H1 (cell line): ENCODE results near the gene TBRG4. TPM values are rescaled to one million over a fixed set of nuclear protein-coding genes. Genes with fewer than 3 reads are reported as not detected.

ENCODE experiments used
- CEBPB ChIP-seq: IDR thresholded peaks from 2 replicates; pipeline ENCODE4 v1.6.1; 2012; ENCODE audit warnings: low read depth, low read length
- CTBP2 ChIP-seq: IDR thresholded peaks from 2 replicates; pipeline ENCODE4 v1.7.0; 2011; ENCODE audit warnings: borderline replicate concordance, mild to moderate bottlenecking, moderate library complexity, mixed read lengths, low read length; ENCODE audit not compliant: insufficient read depth, insufficient read length
- HDAC2 ChIP-seq, 2 experiments: fragments of 300-600 bp in 1 of 2; sonication (generic) in 1 of 2; IDR thresholded peaks; 2 replicates each; pipeline ENCODE4 v1.6.1; 2011 to 2012; ENCODE audit warnings: low read depth in 2 of 2, low read length in 2 of 2, mild to moderate bottlenecking in 2 of 2, moderate library complexity in 2 of 2, borderline replicate concordance in 1 of 2, inconsistent platforms in 1 of 2
- polyA plus RNA-seq, 7 experiments: library from polyadenylated mRNA; depleted of rRNA in 3 of 7; stranded (reverse) in 5 of 7; unstranded in 2 of 7; fragments of >200 nt in 5 of 7; fragments of 200-250 nt in 2 of 7; gene quantifications; 1 replicate in 5 of 7; 2 replicates in 1 of 7; 4 replicates in 1 of 7; pipeline versions ENCODE4 v1.2.1 to v1.2.3, GENCODE V29; 2011 to 2013; ENCODE audit warnings: missing spikeins in 2 of 7, mixed read lengths in 2 of 7
- total RNA-seq: library from RNA; stranded (reverse); fragmentation: NEBNext Ultra II Directional; extraction: Animal tissue kit (Norgen Biotek cat#: 25700); gene quantifications from 2 replicates; pipeline ENCODE4 v1.2.1, GENCODE V29; 2021
- TF ChIP-seq, protein P1 (sequence below): fragments of 300-600 bp; sonication (generic); IDR thresholded peaks from 2 replicates; pipeline ENCODE4 v1.7.1; 2012; ENCODE audit warnings: low read length, moderate library complexity, mild to moderate bottlenecking, inconsistent platforms; ENCODE audit not compliant: insufficient replicate concordance
- TF ChIP-seq, protein P2 (sequence below): IDR thresholded peaks from 2 replicates; pipeline ENCODE4 v1.6.1; 2012; ENCODE audit warnings: inconsistent platforms

The TBRG4 gene
- total and polyA plus RNA-seq, 2 of the 8 experiments (the other 6 are each of a cell fraction or from before 2014, with no cell fraction given) = 110 to 137 TPM

DNA sequence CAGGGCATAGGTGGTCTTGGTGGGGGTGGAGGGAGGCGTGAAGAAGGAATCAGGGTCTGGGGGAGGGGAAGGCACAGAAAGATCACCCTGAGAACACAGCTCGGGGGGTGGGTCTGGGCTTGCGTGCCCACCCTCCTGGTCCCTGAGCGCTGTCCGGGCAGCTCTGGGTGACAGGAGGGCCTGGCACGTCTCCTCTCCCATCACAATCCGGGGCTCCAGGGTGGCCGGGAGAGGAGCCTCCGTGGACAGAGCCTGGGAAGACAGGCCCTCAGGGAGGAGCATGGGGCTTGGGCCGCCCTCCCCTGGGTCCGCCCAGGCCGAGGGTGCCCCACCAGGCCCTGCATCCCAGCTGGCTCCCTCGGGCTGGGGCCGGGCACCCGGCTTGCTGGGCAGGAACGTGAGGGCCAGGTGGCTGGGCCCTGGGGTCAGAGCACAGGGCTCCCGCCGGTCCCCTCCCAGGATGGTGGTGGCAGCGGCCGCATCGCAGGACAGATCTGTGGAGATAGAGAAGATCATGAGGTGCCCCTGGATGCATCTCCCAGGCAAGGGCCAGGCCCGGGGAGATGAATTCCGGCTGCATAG lies 25.8 kb downstream of the TBRG4 start (continued):
- TF ChIP-seq, protein P1, sequence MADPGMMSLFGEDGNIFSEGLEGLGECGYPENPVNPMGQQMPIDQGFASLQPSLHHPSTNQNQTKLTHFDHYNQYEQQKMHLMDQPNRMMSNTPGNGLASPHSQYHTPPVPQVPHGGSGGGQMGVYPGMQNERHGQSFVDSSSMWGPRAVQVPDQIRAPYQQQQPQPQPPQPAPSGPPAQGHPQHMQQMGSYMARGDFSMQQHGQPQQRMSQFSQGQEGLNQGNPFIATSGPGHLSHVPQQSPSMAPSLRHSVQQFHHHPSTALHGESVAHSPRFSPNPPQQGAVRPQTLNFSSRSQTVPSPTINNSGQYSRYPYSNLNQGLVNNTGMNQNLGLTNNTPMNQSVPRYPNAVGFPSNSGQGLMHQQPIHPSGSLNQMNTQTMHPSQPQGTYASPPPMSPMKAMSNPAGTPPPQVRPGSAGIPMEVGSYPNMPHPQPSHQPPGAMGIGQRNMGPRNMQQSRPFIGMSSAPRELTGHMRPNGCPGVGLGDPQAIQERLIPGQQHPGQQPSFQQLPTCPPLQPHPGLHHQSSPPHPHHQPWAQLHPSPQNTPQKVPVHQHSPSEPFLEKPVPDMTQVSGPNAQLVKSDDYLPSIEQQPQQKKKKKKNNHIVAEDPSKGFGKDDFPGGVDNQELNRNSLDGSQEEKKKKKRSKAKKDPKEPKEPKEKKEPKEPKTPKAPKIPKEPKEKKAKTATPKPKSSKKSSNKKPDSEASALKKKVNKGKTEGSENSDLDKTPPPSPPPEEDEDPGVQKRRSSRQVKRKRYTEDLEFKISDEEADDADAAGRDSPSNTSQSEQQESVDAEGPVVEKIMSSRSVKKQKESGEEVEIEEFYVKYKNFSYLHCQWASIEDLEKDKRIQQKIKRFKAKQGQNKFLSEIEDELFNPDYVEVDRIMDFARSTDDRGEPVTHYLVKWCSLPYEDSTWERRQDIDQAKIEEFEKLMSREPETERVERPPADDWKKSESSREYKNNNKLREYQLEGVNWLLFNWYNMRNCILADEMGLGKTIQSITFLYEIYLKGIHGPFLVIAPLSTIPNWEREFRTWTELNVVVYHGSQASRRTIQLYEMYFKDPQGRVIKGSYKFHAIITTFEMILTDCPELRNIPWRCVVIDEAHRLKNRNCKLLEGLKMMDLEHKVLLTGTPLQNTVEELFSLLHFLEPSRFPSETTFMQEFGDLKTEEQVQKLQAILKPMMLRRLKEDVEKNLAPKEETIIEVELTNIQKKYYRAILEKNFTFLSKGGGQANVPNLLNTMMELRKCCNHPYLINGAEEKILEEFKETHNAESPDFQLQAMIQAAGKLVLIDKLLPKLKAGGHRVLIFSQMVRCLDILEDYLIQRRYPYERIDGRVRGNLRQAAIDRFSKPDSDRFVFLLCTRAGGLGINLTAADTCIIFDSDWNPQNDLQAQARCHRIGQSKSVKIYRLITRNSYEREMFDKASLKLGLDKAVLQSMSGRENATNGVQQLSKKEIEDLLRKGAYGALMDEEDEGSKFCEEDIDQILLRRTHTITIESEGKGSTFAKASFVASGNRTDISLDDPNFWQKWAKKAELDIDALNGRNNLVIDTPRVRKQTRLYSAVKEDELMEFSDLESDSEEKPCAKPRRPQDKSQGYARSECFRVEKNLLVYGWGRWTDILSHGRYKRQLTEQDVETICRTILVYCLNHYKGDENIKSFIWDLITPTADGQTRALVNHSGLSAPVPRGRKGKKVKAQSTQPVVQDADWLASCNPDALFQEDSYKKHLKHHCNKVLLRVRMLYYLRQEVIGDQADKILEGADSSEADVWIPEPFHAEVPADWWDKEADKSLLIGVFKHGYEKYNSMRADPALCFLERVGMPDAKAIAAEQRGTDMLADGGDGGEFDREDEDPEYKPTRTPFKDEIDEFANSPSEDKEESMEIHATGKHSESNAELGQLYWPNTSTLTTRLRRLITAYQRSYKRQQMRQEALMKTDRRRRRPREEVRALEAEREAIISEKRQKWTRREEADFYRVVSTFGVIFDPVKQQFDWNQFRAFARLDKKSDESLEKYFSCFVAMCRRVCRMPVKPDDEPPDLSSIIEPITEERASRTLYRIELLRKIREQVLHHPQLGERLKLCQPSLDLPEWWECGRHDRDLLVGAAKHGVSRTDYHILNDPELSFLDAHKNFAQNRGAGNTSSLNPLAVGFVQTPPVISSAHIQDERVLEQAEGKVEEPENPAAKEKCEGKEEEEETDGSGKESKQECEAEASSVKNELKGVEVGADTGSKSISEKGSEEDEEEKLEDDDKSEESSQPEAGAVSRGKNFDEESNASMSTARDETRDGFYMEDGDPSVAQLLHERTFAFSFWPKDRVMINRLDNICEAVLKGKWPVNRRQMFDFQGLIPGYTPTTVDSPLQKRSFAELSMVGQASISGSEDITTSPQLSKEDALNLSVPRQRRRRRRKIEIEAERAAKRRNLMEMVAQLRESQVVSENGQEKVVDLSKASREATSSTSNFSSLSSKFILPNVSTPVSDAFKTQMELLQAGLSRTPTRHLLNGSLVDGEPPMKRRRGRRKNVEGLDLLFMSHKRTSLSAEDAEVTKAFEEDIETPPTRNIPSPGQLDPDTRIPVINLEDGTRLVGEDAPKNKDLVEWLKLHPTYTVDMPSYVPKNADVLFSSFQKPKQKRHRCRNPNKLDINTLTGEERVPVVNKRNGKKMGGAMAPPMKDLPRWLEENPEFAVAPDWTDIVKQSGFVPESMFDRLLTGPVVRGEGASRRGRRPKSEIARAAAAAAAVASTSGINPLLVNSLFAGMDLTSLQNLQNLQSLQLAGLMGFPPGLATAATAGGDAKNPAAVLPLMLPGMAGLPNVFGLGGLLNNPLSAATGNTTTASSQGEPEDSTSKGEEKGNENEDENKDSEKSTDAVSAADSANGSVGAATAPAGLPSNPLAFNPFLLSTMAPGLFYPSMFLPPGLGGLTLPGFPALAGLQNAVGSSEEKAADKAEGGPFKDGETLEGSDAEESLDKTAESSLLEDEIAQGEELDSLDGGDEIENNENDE = no peak
- no peak for TF ChIP-seq CTBP2
- no peak for TF ChIP-seq CEBPB
- TF ChIP-seq, protein P2, sequence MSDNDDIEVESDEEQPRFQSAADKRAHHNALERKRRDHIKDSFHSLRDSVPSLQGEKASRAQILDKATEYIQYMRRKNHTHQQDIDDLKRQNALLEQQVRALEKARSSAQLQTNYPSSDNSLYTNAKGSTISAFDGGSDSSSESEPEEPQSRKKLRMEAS = no peak
- no peak for TF ChIP-seq HDAC2 (IDR thresholded peaks at IDR 0.05; ENCODE audit: borderline replicate concordance in 1 of 2, low read depth in 2 of 2, low read length in 2 of 2)
